RWPE1 (cell line): ENCODE data around the gene PPP1R26.
A peak's percentile ranks its signal among the peaks of the same experiment; 100 is the strongest.

ENCODE experiments used
- CTCF ChIA-PET: fragments of 350-600 bp; sonication (Branson Sonifier 250); formaldehyde crosslinking; extraction: SDS; loops from one replicate; lab custom pipeline; 2021; lab: Yijun Ruan, JAX
- POLR2A ChIA-PET: fragments of 400-600 bp; formaldehyde crosslinking; extraction: SDS; loops from one replicate; lab custom pipeline; 2020; ENCODE audit warnings: antibody characterized with exemption; ENCODE audit not compliant: low non-redundant PET; lab: Yijun Ruan, JAX
- DNase-seq: peaks from one replicate; pipeline ENCODE4 v3.0.0; 2012; ENCODE audit warnings: low spot score
- H3K27ac ChIP-seq: fragments of 450-650 bp; 2 replicates; pipeline ENCODE4 v1.5.1; 2017
- CTCF ChIP-seq: fragments of 450-650 bp; conservative IDR thresholded peaks from 2 replicates; pipeline ENCODE4 v1.5.1; 2017; ENCODE audit warnings: low read depth, mild to moderate bottlenecking

The PPP1R26 gene

GRCh38 chr9:135468854-135469521 is 10.6 kb upstream of the PPP1R26 start:
- peak; percentile 41 for DNase-seq
- POLR2A ChIA-PET, result interaction anchor here (0.6 kb wide), 1 partner anchor 12 kb away, joined by 3 read pairs; no protein-coding TSS in a partner anchor
- no peak for TF ChIP-seq CTCF

GRCh38 chr9:135471791-135472640 is 7.6 kb upstream of the PPP1R26 start:
- no peak overlapping the region for H3K27ac ChIP-seq
- CTCF ChIA-PET, result interaction anchor here (0.6 kb wide), 2 partner anchors 8 to 53 kb away, joined by 3 to 4 read pairs; no protein-coding TSS in a partner anchor
- POLR2A ChIA-PET, result no interaction called here
- DNase-seq, result no peak
- no peak for TF ChIP-seq CTCF

More at GRCh38 chr9:135468854-135469521, 10.6 kb upstream of the PPP1R26 start:
- H3K27ac ChIP-seq, result no peak overlapping the region
- CTCF ChIA-PET, result interaction anchor here (1.3 kb wide), 1 partner anchor 36 kb away, joined by 3 read pairs; no protein-coding TSS in a partner anchor

- no peak for TF ChIP-seq CTCF
- CTCF ChIA-PET, result interaction anchor here (0.7 kb wide), 1 partner anchor 8 kb away, joined by 3 read pairs; no protein-coding TSS in a partner anchor
- no peak for DNase-seq
- no peak overlapping the region for H3K27ac ChIP-seq
- POLR2A ChIA-PET, result no interaction called here
Measured at GRCh38 chr9:135473972-135474543, 5.5 kb upstream of the PPP1R26 start.

- CTCF ChIA-PET, result interaction anchor here (0.6 to 0.8 kb wide), 3 partner anchors 9 to 360 kb away, joined by 3 to 12 read pairs (median 6); no protein-coding TSS in a partner anchor
- DNase-seq, result peak; percentile 38
- no peak overlapping the region for H3K27ac ChIP-seq
- POLR2A ChIA-PET, result no interaction called here
- TF ChIP-seq CTCF, result no peak; the same call in 1 of the 2 replicates
Measured at GRCh38 chr9:135474915-135475314, 4.7 kb upstream of the PPP1R26 start.

GRCh38 chr9:135476561-135477355 is 2.8 kb upstream of the PPP1R26 start:
- ChIA-PET POLR2A (interaction anchor here (0.7 kb wide), 1 partner anchor 1244 kb away, joined by 3 read pairs; no protein-coding TSS in a partner anchor), CTCF (interaction anchor here (0.6 to 0.7 kb wide), 4 partner anchors 39 to 1085 kb away, joined by 3 to 4 read pairs (median 3); no protein-coding TSS in a partner anchor)
- TF ChIP-seq CTCF, result no peak
- peak overlapping the region; percentile 73 for H3K27ac ChIP-seq
- peak; percentile 65 for DNase-seq
